ENCODE results near the gene MED8.

MED8 gene

DNA sequence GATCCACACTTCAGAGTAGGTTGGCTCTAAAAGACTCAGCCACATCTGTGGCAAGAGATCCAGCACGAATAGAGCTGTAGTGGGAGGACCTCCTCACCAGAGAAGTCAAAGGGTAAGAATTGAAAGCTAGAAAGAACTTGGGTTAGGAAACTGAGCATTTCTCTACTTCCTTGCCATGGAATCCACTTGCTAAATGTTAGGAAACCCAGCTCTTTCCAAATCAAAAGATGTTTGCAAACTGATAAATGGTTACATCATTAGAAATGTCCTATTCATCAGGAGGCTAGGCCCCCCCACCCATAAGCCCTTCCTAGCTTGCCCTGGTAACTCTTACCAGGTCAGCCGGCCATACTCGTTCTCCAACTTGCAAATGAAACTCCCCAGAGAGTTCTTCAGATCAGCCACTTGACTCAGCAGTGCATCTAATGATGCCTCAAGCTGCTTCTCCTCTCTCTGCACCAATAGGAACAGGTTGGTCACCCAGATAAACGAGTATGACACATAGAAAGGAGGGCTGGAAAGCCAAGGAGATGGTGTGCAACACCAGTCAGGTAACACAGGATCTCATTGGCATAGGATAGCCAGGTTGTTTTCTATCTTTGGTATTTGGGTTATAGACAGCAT lies 1.5 kb downstream of the MED8 start:
- TF ChIP-seq POLR2AphosphoS5 (IDR thresholded peaks at IDR 0.05; ENCODE audit: low read depth, low read length) = no peak
- no peak for TF ChIP-seq POLR2A (IDR thresholded peaks at IDR 0.05; ENCODE audit: low read depth, low read length)
- no peak for TF ChIP-seq TAF1 (IDR thresholded peaks at IDR 0.05; ENCODE audit: low read depth, low read length)
- TF ChIP-seq POU2F2 (IDR thresholded peaks at IDR 0.05; ENCODE audit: low read depth, low read length) = no peak
- TF ChIP-seq SPI1 (IDR thresholded peaks at IDR 0.05; ENCODE audit: low read depth, low read length) = no peak
- TF ChIP-seq PAX5 (IDR thresholded peaks at IDR 0.05; ENCODE audit: insufficient read depth, low read length, severe bottlenecking) = no peak
- peak; percentile 54 for FAIRE-seq
- no peak for DNase-seq (ENCODE audit: insufficient read length, low spot score)

- no peak for DNase-seq (ENCODE audit: insufficient read length, low spot score)
- FAIRE-seq = no peak
- no peak for TF ChIP-seq TAF1 (IDR thresholded peaks at IDR 0.05; ENCODE audit: low read depth, low read length)
- no peak for TF ChIP-seq POLR2AphosphoS5 (IDR thresholded peaks at IDR 0.05; ENCODE audit: low read depth, low read length)
- TF ChIP-seq PAX5 (IDR thresholded peaks at IDR 0.05; ENCODE audit: insufficient read depth, low read length, severe bottlenecking) = no peak
- no peak for TF ChIP-seq POU2F2 (IDR thresholded peaks at IDR 0.05; ENCODE audit: low read depth, low read length)
Measured at GRCh38 chr1:43386676-43387075, 2.9 kb downstream of the MED8 start.

- no peak for TF ChIP-seq PAX5 (IDR thresholded peaks at IDR 0.05; ENCODE audit: insufficient read depth, low read length, severe bottlenecking)
- TF ChIP-seq POU2F2 (IDR thresholded peaks at IDR 0.05; ENCODE audit: low read depth, low read length) = no peak
- TF ChIP-seq SPI1 (IDR thresholded peaks at IDR 0.05; ENCODE audit: low read depth, low read length) = no peak
- no peak for TF ChIP-seq POLR2A (IDR thresholded peaks at IDR 0.05; ENCODE audit: low read depth, low read length)
- no peak for TF ChIP-seq POLR2AphosphoS5 (IDR thresholded peaks at IDR 0.05; ENCODE audit: low read depth, low read length)
- TF ChIP-seq TAF1 (IDR thresholded peaks at IDR 0.05; ENCODE audit: low read depth, low read length) = no peak
- DNase-seq (ENCODE audit: insufficient read length, low spot score) (no peak), FAIRE-seq (no peak)
Measured at GRCh38 chr1:43383449-43383848, 6.2 kb downstream of the MED8 start.

- DNase-seq (ENCODE audit: insufficient read length, low spot score) (no peak), FAIRE-seq (no peak)
- TF ChIP-seq POU2F2 (IDR thresholded peaks at IDR 0.05; ENCODE audit: low read depth, low read length) = no peak
- no peak for TF ChIP-seq TAF1 (IDR thresholded peaks at IDR 0.05; ENCODE audit: low read depth, low read length)
- no peak for TF ChIP-seq SPI1 (IDR thresholded peaks at IDR 0.05; ENCODE audit: low read depth, low read length)
- TF ChIP-seq POLR2A (IDR thresholded peaks at IDR 0.05; ENCODE audit: low read depth, low read length) = no peak
Measured at GRCh38 chr1:43382027-43382779, 7.4 kb downstream of the MED8 start.

DNA sequence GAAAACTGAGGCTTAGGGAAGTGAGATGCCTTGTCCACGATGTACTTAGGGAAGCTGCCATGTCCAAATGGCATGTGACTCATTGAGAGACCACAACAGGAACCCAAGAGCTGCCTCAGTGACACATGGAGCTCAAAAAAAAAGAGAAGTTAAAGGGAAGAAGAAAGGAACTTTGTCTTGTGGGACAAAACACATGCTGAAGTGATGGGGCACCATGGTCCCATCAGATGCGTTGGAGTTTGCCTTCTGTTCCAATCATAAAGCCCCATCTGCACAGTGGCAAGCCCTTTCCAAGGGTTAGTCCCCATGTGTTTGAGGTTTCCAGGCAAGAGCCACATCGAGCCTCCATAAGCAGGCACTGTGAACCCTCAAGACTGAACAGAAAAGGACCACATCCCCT lies 8.0 kb downstream of the MED8 start:
- TF ChIP-seq POLR2AphosphoS5 (IDR thresholded peaks at IDR 0.05; ENCODE audit: low read depth, low read length) (no peak), PAX5 (IDR thresholded peaks at IDR 0.05; ENCODE audit: insufficient read depth, low read length, severe bottlenecking) (no peak), POLR2A (IDR thresholded peaks at IDR 0.05; ENCODE audit: low read depth, low read length) (no peak), POU2F2 (IDR thresholded peaks at IDR 0.05; ENCODE audit: low read depth, low read length) (no peak), TAF1 (IDR thresholded peaks at IDR 0.05; ENCODE audit: low read depth, low read length) (no peak), SPI1 (IDR thresholded peaks at IDR 0.05; ENCODE audit: low read depth, low read length) (no peak)
- FAIRE-seq (no peak), DNase-seq (ENCODE audit: insufficient read length, low spot score) (no peak)

GRCh38 chr1:43379476-43379875 lies 10.1 kb downstream of the MED8 start:
- DNase-seq (ENCODE audit: insufficient read length, low spot score) (no peak), FAIRE-seq (no peak)
- TF ChIP-seq POU2F2 (IDR thresholded peaks at IDR 0.05; ENCODE audit: low read depth, low read length) (no peak), TAF1 (IDR thresholded peaks at IDR 0.05; ENCODE audit: low read depth, low read length) (no peak), POLR2A (IDR thresholded peaks at IDR 0.05; ENCODE audit: low read depth, low read length) (no peak), POLR2AphosphoS5 (IDR thresholded peaks at IDR 0.05; ENCODE audit: low read depth, low read length) (no peak), PAX5 (IDR thresholded peaks at IDR 0.05; ENCODE audit: insufficient read depth, low read length, severe bottlenecking) (no peak)

- no peak for TF ChIP-seq POLR2AphosphoS5 (IDR thresholded peaks at IDR 0.05; ENCODE audit: low read depth, low read length)
- no peak for TF ChIP-seq TAF1 (IDR thresholded peaks at IDR 0.05; ENCODE audit: low read depth, low read length)
- no peak for TF ChIP-seq POU2F2 (IDR thresholded peaks at IDR 0.05; ENCODE audit: low read depth, low read length)
- no peak for TF ChIP-seq PAX5 (IDR thresholded peaks at IDR 0.05; ENCODE audit: insufficient read depth, low read length, severe bottlenecking)
- no peak for TF ChIP-seq SPI1 (IDR thresholded peaks at IDR 0.05; ENCODE audit: low read depth, low read length)
- TF ChIP-seq POLR2A (IDR thresholded peaks at IDR 0.05; ENCODE audit: low read depth, low read length) = no peak
- DNase-seq (ENCODE audit: insufficient read length, low spot score) = no peak
- no peak for FAIRE-seq
Measured at GRCh38 chr1:43377831-43378230, 11.8 kb downstream of the MED8 start.

DNA sequence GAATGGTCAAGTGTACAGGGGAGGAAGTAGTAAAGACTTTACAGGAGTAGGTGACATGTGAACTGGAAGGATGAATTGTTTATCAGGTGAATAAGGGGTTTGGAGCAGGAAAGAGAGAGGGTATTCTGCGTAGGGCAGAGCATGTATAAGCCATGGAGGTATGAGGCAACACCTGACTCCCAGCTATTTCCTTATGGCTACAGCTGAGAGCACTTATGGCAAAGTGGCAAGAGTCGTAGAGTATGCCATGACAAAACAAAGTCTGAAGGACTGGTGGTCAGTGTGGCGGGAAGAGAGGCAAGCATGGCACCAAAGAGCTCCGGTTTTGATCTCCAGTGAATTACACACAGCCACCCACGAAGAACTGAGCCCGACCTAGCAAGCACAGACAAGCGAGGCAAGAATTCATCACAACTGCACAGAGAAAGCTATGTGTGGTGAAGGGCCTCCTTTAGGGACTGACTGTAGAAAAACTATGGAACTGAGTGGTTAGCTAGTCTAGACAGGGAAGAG lies 12.8 kb downstream of the MED8 start:
- FAIRE-seq (no peak), DNase-seq (ENCODE audit: insufficient read length, low spot score) (no peak)
- TF ChIP-seq POLR2AphosphoS5 (IDR thresholded peaks at IDR 0.05; ENCODE audit: low read depth, low read length) (no peak), SPI1 (IDR thresholded peaks at IDR 0.05; ENCODE audit: low read depth, low read length) (no peak), TAF1 (IDR thresholded peaks at IDR 0.05; ENCODE audit: low read depth, low read length) (no peak), PAX5 (IDR thresholded peaks at IDR 0.05; ENCODE audit: insufficient read depth, low read length, severe bottlenecking) (no peak), POU2F2 (IDR thresholded peaks at IDR 0.05; ENCODE audit: low read depth, low read length) (no peak), POLR2A (IDR thresholded peaks at IDR 0.05; ENCODE audit: low read depth, low read length) (no peak)

- TF ChIP-seq SPI1 (IDR thresholded peaks at IDR 0.05; ENCODE audit: low read depth, low read length) (no peak), TAF1 (IDR thresholded peaks at IDR 0.05; ENCODE audit: low read depth, low read length) (no peak), POLR2A (IDR thresholded peaks at IDR 0.05; ENCODE audit: low read depth, low read length) (no peak), POU2F2 (IDR thresholded peaks at IDR 0.05; ENCODE audit: low read depth, low read length) (no peak), POLR2AphosphoS5 (IDR thresholded peaks at IDR 0.05; ENCODE audit: low read depth, low read length) (no peak), PAX5 (IDR thresholded peaks at IDR 0.05; ENCODE audit: insufficient read depth, low read length, severe bottlenecking) (no peak)
- DNase-seq (ENCODE audit: insufficient read length, low spot score) (no peak), FAIRE-seq (no peak)
Measured at GRCh38 chr1:43373066-43373940, 16.3 kb downstream of the MED8 start.
